ENCODE results near the gene CRADD. TPM values are rescaled to one million over a fixed set of nuclear protein-coding genes. Genes with fewer than 3 reads are reported as not detected.

The CRADD gene
- total and polyA plus RNA-seq, 2 of the 4 experiments (the other 2 are of a cell fraction): 11.1 to 14.0 TPM

GRCh38 chr12:93714382-93714781 is 37.2 kb downstream of the CRADD start:
- H3K4ac ChIP-seq (ENCODE audit: low read depth, low read length): no peak overlapping the region
- H3K4me1 ChIP-seq (ENCODE audit: control insufficient read depth, insufficient read depth, low read length): no peaks in the 10 kb centered on the region
- H4K8ac ChIP-seq (ENCODE audit: low read depth in 2 of 2, low read length in 2 of 2): no peak overlapping the region
- no peak overlapping the region for H3K27ac ChIP-seq (ENCODE audit: insufficient read depth, low read length)
- H3K18ac ChIP-seq (ENCODE audit: low read depth, low read length): no peak overlapping the region
- H4K5ac ChIP-seq (ENCODE audit: low read depth, low read length): no peak overlapping the region
- no peaks in the 10 kb centered on the region for H4K20me1 ChIP-seq (ENCODE audit: insufficient read depth, low read length)
- no peak overlapping the region for H2AFZ ChIP-seq (replicated peaks; ENCODE audit: low read length, poor library complexity)
- H2AK5ac ChIP-seq (ENCODE audit: low read depth, low read length): no peak overlapping the region
- no peak overlapping the region for H2BK5ac ChIP-seq (ENCODE audit: low read depth, low read length, poor library complexity, severe bottlenecking)
- no peak overlapping the region for H2BK20ac ChIP-seq (ENCODE audit: low read depth, low read length)
- no peak overlapping the region for H2AK9ac ChIP-seq (replicated peaks; ENCODE audit: low read depth, low read length, poor library complexity)
- H3K14ac ChIP-seq (replicated peaks; ENCODE audit: low read depth, low read length): no peak overlapping the region
- no peak overlapping the region for H3K23ac ChIP-seq (ENCODE audit: low read depth, low read length)
- H4K91ac ChIP-seq (ENCODE audit: insufficient read depth, low read depth, low read length): no peak overlapping the region
- dilution Hi-C loops (cut with HindIII; ENCODE audit: low sequenced_read_pairs, unreplicated experiment): no loop called here
- intact Hi-C loops (cut with micrococcal nuclease): no loop called here
- no peak for TF ChIP-seq RAD21 (IDR thresholded peaks at IDR 0.05; ENCODE audit: low read length)
- no peak for TF ChIP-seq RFX5 (IDR thresholded peaks at IDR 0.05; ENCODE audit: low read depth, low read length)
- TF ChIP-seq MXI1 (IDR thresholded peaks at IDR 0.05; ENCODE audit: borderline replicate concordance, low read depth, low read length): no peak
- no peak for TF ChIP-seq CEBPB (IDR thresholded peaks at IDR 0.05; ENCODE audit: low read depth, low read length)
- no peak for TF ChIP-seq ELK1 (IDR thresholded peaks at IDR 0.05; ENCODE audit: borderline replicate concordance, low read depth, low read length)
- no peak for TF ChIP-seq RCOR1 (IDR thresholded peaks at IDR 0.05; ENCODE audit: insufficient replicate concordance, low read length)
- no peak for TF ChIP-seq NFE2L2 (IDR thresholded peaks at IDR 0.05; ENCODE audit: low read depth, low read length)
- TF ChIP-seq, protein P1, sequence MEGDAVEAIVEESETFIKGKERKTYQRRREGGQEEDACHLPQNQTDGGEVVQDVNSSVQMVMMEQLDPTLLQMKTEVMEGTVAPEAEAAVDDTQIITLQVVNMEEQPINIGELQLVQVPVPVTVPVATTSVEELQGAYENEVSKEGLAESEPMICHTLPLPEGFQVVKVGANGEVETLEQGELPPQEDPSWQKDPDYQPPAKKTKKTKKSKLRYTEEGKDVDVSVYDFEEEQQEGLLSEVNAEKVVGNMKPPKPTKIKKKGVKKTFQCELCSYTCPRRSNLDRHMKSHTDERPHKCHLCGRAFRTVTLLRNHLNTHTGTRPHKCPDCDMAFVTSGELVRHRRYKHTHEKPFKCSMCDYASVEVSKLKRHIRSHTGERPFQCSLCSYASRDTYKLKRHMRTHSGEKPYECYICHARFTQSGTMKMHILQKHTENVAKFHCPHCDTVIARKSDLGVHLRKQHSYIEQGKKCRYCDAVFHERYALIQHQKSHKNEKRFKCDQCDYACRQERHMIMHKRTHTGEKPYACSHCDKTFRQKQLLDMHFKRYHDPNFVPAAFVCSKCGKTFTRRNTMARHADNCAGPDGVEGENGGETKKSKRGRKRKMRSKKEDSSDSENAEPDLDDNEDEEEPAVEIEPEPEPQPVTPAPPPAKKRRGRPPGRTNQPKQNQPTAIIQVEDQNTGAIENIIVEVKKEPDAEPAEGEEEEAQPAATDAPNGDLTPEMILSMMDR (conservative IDR thresholded peaks at IDR 0.05; ENCODE audit: low read depth, low read length): no peak
- no peak for TF ChIP-seq MAFK (IDR thresholded peaks at IDR 0.05; ENCODE audit: low read depth, low read length)
- ATAC-seq (ENCODE audit: low read depth) (no peak), DNase-seq (no peak)
- 75% methylated on average over 1 of the region's 5 CpGs; no CpG with 5 or more reads in 1 of the 2 experiments for WGBS, 2 experiments (ENCODE audit: extremely low coverage in 2 of 2, insufficient read length in 1 of 2)
- no peak overlapping the region for H3K9ac ChIP-seq (ENCODE audit: low read depth, low read length)
- H3K27me3 ChIP-seq (ENCODE audit: control insufficient read depth, insufficient read depth, low read length): no peaks in the 10 kb centered on the region
- H2BK15ac ChIP-seq (ENCODE audit: low read depth, low read length): no peak overlapping the region
- CTCF ChIA-PET: interaction anchor here (0.9 kb wide), 1 partner anchor 16 kb away, joined by 3 read pairs; no protein-coding TSS in a partner anchor
- no peak overlapping the region for H3K56ac ChIP-seq (ENCODE audit: extremely low read depth, insufficient read depth, low read length)
- peaks cover 5% of the 10 kb centered on the region; the same call in 1 of the 2 replicates for H3K9me3 ChIP-seq (ENCODE audit: control insufficient read depth, insufficient read depth, low read length)
- POLR2A ChIA-PET (ENCODE audit: unreplicated experiment): no interaction called here
- H2BK120ac ChIP-seq (ENCODE audit: low read depth, low read length): no peak overlapping the region
- no peaks in the 10 kb centered on the region for H3K36me3 ChIP-seq (ENCODE audit: control insufficient read depth, insufficient read depth, low read length)
- H3K4me3 ChIP-seq (ENCODE audit: insufficient read depth, low read depth, low read length): no peak overlapping the region
- H3K4me2 ChIP-seq (ENCODE audit: low read depth, low read length): no peak overlapping the region
- H3K79me1 ChIP-seq (ENCODE audit: low read depth in 1 of 2, low read length in 2 of 2): peaks cover 0 to 4% of the 10 kb centered on the region in 2 experiments; a peak in 2 of 4 replicates
- in situ Hi-C loops (cut with MboI; ENCODE audit: low sequenced_read_pairs): no loop called here
- H3K9me1 ChIP-seq (ENCODE audit: insufficient read depth, low read length): no peaks in the 10 kb centered on the region
- no TSS peak for BruUV-seq (replicated peaks)

All from IMR-90 (cell line).